SK-N-MC (cell line): ENCODE results near the gene CCNF.
A peak's percentile ranks its signal among the peaks of the same experiment; 100 is the strongest.

ENCODE experiments used
- EZH2 ChIP-seq: fragments of 200-600 bp; sonication (generic); IDR thresholded peaks from one replicate; pipeline ENCODE4 v1.6.1; 2017; ENCODE audit warnings: antibody characterized with exemption
- POLR2AphosphoS5 ChIP-seq: IDR thresholded peaks from 2 replicates; pipeline ENCODE4 v1.6.1; 2012; ENCODE audit warnings: mild to moderate bottlenecking, low read depth, low read length, borderline replicate concordance

GRCh38 chr16:2467528-2468232 lies 38.4 kb downstream of the CCNF start:
- no peak for TF ChIP-seq EZH2
- peak; percentile 40; the same call in 1 of the 2 replicates for TF ChIP-seq POLR2AphosphoS5
